ENCODE results near the gene RRAGB. TPM values are rescaled to one million over a fixed set of nuclear protein-coding genes. Genes with fewer than 3 reads are reported as not detected.
"Not testable (repeated sequence)": the region's sequence is repeated elsewhere in the genome, so short reads cannot be mapped to it uniquely, and the experiment has no call there.

RRAGB gene
- total RNA-seq, 2 experiments from 2014 or later = 6.1 to 7.7 TPM

DNA sequence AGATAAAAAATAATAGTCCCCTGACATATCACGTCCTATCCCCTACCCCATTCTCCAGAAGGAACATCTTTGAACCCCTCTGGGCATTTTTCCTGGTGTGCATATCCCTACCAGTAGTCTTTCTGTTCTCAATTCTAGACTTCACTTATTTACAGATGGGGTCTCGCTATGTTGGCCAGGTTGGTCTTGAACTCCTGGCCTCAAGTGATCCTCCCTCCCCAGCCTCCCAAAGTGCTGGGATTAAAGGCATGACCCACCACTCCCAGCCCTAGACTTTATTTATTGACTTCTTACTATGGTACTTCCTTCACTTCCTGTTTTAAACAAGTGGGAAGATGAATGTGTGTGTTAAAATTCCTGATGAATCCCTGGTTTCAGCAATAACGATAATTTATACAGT, 612 bp upstream of the RRAGB start:
- no peak for ATAC-seq
- Mint-ChIP-seq H3K9me3 (ENCODE audit: low read depth) (no peaks in the 10 kb centered on the region), H3K27me3 (no peaks in the 10 kb centered on the region), H3K4me1 (peaks cover 17% of the 10 kb centered on the region), H3K4me3 (peak overlapping the region; percentile 81), H3K27ac (peak overlapping the region; percentile 86), H3K36me3 (peaks cover 4% of the 10 kb centered on the region)
- CTCF ChIA-PET = interaction anchor here (1.4 to 2.2 kb wide), 3 partner anchors 10 to 229 kb away, joined by 5 to 17 read pairs (median 7); no protein-coding TSS in a partner anchor
- DNase-seq = no peak

DNA sequence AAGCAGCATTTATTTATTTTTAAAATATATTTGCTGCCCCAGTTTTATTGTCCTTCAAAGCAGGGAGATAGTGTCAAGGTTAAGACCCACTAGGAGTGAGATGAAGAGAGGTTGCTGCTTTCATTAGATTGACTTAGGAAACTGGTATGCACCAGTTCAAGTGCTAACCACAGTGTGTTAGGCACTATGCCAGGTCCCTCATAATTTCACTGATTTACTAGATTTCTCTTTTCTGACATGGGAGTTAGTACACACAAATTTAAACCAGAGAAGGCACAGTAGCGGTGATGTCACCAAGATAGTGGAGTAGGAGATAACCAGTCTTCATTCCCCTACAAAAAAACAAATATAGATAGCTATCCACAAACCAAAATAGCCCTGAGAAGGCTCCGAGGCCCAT, 14.3 kb downstream of the RRAGB start:
- Mint-ChIP-seq H3K36me3 (peaks cover 52% of the 10 kb centered on the region), H3K9me3 (ENCODE audit: low read depth) (peaks cover 2% of the 10 kb centered on the region)
- no peak for ATAC-seq

DNA sequence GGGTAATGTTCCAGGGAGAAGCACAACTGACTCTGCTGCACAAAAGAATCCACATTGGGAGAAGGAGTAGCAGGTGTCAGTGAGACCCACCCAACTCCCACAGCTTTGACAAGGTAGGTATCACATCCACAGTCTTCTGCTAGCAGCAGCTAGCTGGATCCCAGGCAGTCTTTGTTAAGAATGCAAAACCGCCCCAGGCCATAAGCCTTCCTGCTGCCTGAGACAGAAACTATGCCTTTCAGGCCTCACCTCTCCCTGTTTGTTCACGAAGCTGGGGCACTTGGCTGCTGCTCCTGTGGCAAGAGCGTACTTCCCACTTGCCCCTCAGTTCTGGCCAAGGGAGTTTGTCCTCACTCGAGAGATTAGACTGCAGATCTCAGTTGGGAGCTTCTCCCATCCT, 21.4 kb downstream of the RRAGB start:
- no peaks in the 10 kb centered on the region for H3K27me3 Mint-ChIP-seq
- H3K4me1 Mint-ChIP-seq = no peaks in the 10 kb centered on the region
- no peak overlapping the region for H3K4me3 Mint-ChIP-seq
- no peak for ATAC-seq
- peaks cover 48% of the 10 kb centered on the region for H3K36me3 Mint-ChIP-seq
- H3K27ac Mint-ChIP-seq = no peak overlapping the region
- no peak for DNase-seq
- H3K9me3 Mint-ChIP-seq (ENCODE audit: low read depth) = peaks cover 2% of the 10 kb centered on the region
- CTCF ChIA-PET = no interaction called here

More for the DNA sequence above, 14.3 kb downstream of the RRAGB start:
- Mint-ChIP-seq H3K27ac (no peak overlapping the region), H3K4me1 (no peaks in the 10 kb centered on the region), H3K27me3 (no peaks in the 10 kb centered on the region), H3K4me3 (no peak overlapping the region)
- DNase-seq = no peak
- CTCF ChIA-PET = no interaction called here

DNA sequence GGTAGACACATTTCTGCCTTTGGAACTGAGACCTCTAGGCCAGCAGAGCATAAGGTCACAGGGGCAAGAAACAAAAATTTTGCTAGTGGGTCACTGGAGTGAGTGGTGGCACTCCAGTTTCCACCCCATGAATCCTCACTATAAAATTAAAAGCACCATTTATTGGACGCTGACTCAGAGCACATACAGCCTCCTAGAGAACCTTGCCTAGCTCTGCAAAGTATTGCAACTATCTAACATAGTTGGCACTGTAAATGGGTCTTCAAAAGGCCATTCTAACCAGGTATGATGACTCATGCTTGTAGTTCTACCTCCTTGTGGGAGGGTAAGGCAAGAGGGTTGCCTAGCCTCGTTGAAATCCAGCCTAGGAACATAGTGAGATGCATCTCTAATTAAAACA, 25.1 kb downstream of the RRAGB start:
- Mint-ChIP-seq H3K9me3 (ENCODE audit: low read depth) (no peaks in the 10 kb centered on the region), H3K27me3 (no peaks in the 10 kb centered on the region), H3K4me1 (no peaks in the 10 kb centered on the region), H3K4me3 (no peak overlapping the region), H3K27ac (no peak overlapping the region), H3K36me3 (peaks cover 33% of the 10 kb centered on the region)
- ATAC-seq = no peak
- CTCF ChIA-PET = no interaction called here
- no peak for DNase-seq

DNA sequence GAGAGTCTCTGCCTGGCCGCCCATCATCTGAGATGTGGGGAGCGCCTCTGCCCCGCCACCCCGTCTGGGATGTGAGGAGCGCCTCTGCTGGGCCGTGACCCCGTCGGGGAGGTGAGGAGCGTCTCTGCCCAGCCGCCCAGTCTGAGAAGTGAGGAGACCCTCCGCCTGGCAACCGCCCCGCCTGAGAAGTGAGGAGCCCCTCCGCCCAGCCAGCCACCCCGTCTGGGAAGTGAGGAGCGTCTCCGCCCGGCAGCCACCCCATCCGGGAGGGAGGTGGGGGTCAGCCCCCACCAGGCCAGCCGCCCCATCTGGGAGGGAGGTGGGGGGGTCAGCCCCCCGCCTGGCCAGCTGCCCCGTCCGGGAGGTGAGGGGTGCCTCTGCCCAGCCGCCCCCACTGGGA, 30.9 kb downstream of the RRAGB start:
- H3K4me3 Mint-ChIP-seq; H3K9me3 Mint-ChIP-seq (ENCODE audit: low read depth); ATAC-seq; CTCF ChIA-PET; H3K27me3 Mint-ChIP-seq; H3K4me1 Mint-ChIP-seq; H3K27ac Mint-ChIP-seq; DNase-seq: not testable (repeated sequence)
- H3K36me3 Mint-ChIP-seq = peaks cover 14% of the 10 kb centered on the region

DNA sequence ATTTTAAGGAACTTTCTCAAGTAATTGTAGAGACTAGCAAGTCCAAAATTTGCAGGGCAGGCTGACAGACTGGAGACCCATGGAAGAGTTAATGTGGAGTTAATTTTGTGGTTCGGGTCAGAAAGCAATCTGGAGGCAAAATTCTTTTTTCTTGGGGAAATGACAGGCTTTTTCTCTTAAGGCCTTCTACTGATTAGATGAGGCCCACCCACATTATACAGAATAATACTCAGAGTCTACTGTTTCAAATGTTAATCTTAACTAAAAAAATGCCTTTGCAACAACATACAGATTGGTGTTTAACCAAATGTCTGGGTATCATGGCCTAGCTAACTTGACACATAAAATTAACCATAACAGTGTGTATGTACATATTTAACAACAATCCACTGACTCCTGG, 32.7 kb downstream of the RRAGB start:
- no peaks in the 10 kb centered on the region for H3K4me1 Mint-ChIP-seq
- CTCF ChIA-PET = no interaction called here
- H3K9me3 Mint-ChIP-seq (ENCODE audit: low read depth) = no peaks in the 10 kb centered on the region
- no peaks in the 10 kb centered on the region for H3K27me3 Mint-ChIP-seq
- H3K4me3 Mint-ChIP-seq = no peak overlapping the region
- H3K27ac Mint-ChIP-seq = no peak overlapping the region
- DNase-seq (no peak), ATAC-seq (no peak)
- peaks cover 8% of the 10 kb centered on the region for H3K36me3 Mint-ChIP-seq

DNA sequence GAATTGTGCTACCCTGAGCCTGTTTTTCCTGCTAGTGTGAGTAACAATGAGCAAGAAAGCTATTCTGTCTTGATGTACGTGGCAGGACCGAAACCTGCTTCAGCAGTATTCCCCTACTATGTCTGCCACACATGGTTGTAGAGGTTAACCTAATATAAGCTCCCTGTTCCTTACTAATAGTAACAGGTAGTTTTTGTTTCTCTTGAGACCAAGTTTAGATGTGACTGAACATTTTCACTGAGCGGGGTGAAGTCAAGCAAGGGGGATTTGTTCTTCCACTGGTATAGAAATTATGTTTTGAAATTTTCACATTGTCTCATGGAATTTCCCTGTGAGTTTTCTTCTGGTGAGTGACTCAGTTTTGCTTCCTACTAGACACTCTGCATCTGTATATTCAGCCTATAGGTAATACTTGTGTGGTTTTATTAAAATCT, 37.3 kb downstream of the RRAGB start:
- no peak for ATAC-seq
- H3K27ac Mint-ChIP-seq = no peak overlapping the region
- no peak for DNase-seq
- no peaks in the 10 kb centered on the region for H3K27me3 Mint-ChIP-seq
- H3K9me3 Mint-ChIP-seq (ENCODE audit: low read depth) = no peaks in the 10 kb centered on the region
- no peak overlapping the region for H3K4me3 Mint-ChIP-seq
- CTCF ChIA-PET = no interaction called here
- no peaks in the 10 kb centered on the region for H3K4me1 Mint-ChIP-seq
- H3K36me3 Mint-ChIP-seq = peaks cover 15% of the 10 kb centered on the region

DNA sequence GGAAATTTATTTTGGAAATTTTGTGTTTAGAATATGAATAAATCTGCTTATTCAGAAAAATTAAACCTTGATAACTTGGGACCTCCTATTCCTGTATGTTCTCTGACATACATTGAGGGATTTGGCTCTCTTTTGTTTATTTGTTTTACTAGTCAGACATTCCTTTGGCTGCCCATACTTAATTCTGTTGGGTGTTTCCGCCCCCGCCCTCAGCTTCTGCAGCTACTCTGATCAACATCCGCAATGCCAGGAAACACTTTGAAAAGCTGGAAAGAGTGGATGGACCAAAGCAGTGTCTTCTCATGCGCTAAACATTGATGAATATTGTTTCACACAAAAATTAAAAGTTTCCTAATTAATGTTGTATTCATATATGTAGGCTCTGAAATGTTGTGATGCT, 40.5 kb downstream of the RRAGB start:
- CTCF ChIA-PET = interaction anchor here (1.6 kb wide), 1 partner anchor 14 kb away, joined by 5 read pairs; no protein-coding TSS in a partner anchor
- Mint-ChIP-seq H3K36me3 (peaks cover 20% of the 10 kb centered on the region), H3K4me1 (no peaks in the 10 kb centered on the region), H3K27ac (no peak overlapping the region), H3K4me3 (no peak overlapping the region), H3K27me3 (no peaks in the 10 kb centered on the region), H3K9me3 (ENCODE audit: low read depth) (no peaks in the 10 kb centered on the region)
- ATAC-seq = no peak
- no peak for DNase-seq

DNA sequence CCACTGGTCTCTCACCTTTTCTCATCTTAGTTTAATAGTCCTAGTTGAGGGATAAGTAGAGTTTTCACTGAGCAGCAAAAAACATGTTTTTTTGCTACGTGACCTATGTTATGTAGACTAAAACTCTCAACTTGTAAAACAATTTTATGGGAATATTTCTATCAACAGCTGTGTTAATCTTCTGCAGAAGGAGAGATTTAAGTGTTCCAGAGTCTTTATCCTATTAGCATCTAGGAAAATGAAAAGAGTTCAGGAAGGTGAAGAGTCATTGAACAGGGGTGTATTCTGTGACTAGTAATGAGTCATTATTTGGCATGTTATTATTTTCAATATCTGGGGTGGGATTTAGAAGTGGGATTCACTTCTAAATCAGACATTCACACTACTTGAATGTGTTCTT, 41.9 kb downstream of the RRAGB start:
- DNase-seq (no peak), ATAC-seq (no peak)
- Mint-ChIP-seq H3K27ac (no peak overlapping the region), H3K4me3 (no peak overlapping the region), H3K9me3 (ENCODE audit: low read depth) (no peaks in the 10 kb centered on the region), H3K36me3 (peaks cover 25% of the 10 kb centered on the region), H3K27me3 (no peaks in the 10 kb centered on the region), H3K4me1 (no peaks in the 10 kb centered on the region)
- CTCF ChIA-PET = no interaction called here

DNA sequence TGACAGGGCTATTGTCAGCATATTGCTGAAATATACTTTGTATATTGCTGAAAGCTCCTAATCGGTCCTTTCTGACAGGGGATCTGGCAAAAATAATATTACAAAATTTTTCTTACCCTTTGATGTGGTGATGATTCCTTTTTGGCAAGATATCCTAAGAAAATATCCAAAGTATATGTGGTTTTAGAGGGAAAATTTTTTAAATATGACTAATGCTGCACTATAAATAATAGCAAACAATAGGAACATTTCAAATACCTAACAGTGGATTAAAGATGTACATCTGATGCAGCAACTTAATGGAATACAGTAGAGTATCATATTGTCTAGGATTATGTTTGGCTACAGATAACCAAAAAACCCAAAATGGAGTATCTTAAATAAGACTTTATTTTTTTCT, 49.6 kb downstream of the RRAGB start:
- DNase-seq = no peak
- CTCF ChIA-PET = no interaction called here
- Mint-ChIP-seq H3K27ac (no peak overlapping the region), H3K27me3 (no peaks in the 10 kb centered on the region), H3K9me3 (ENCODE audit: low read depth) (no peaks in the 10 kb centered on the region), H3K36me3 (peaks cover 9% of the 10 kb centered on the region), H3K4me3 (no peak overlapping the region), H3K4me1 (no peaks in the 10 kb centered on the region)
- ATAC-seq = no peak

DNA sequence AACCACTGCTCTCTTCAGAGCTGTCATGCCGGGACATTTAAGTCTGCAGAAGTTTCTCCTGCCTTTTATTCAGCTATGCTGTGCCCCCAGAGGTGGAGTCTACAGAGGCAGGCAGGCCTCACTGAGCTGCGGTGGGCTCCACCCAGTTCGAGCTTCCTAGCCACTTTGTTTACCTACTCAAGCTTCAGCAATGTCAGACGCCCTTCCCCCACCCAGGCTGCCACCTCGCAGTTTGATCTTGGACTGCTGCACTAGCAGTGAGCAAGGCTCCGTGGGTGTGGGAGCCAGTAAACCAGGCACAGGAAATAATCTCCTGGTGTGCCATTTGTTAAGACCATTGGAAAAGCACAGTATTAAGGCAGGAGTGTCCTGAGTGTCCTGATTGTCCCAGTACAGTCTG, 56.9 kb downstream of the RRAGB start:
- H3K27ac Mint-ChIP-seq; H3K4me1 Mint-ChIP-seq; DNase-seq; H3K9me3 Mint-ChIP-seq (ENCODE audit: low read depth); CTCF ChIA-PET; ATAC-seq; H3K36me3 Mint-ChIP-seq; H3K4me3 Mint-ChIP-seq; H3K27me3 Mint-ChIP-seq: not testable (repeated sequence)

DNA sequence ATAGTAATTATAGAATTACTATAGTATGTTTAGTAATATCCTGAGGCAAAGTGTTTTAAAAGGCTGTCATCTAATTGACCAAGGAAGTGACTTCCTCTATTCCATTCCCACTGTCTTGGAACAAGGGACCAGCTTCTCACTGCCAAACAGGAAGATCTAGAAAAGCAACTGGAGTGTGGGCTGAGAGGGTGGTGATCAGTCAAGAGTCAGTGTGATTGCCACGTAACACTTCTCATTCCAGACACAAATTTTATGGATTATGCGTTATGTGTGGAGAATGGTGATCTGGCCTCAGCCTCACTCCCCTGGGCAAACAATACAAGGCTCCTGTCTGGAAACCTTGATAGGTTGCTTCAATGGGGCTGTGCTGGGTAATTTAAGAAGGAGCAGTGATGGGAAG, 60.0 kb downstream of the RRAGB start:
- H3K9me3 Mint-ChIP-seq (ENCODE audit: low read depth) = no peaks in the 10 kb centered on the region
- H3K36me3 Mint-ChIP-seq = peaks cover 8% of the 10 kb centered on the region
- H3K27ac Mint-ChIP-seq = no peak overlapping the region
- CTCF ChIA-PET = no interaction called here
- ATAC-seq (no peak), DNase-seq (no peak)
- H3K27me3 Mint-ChIP-seq = no peaks in the 10 kb centered on the region
- no peak overlapping the region for H3K4me3 Mint-ChIP-seq
- no peaks in the 10 kb centered on the region for H3K4me1 Mint-ChIP-seq

DNA sequence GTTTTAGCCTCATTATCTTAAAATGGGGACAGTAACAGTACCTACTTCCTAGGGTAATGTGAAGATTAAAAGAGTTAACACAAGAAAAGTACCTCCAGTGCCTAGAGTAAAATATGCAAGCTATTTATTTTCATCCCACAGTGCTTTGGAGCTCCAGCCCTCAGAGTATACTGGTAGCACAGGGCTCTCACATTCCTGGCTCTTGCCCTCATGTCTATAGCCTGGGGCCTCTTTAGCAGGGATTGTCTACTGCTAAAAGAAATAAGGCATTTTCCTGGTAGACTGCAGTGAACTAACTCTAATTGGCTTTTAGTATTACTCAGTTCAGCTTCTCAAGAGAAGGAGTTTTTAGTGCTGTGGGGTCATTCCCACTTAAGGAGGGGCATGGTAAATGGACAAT, 60.8 kb downstream of the RRAGB start:
- no peaks in the 10 kb centered on the region for H3K9me3 Mint-ChIP-seq (ENCODE audit: low read depth)
- ATAC-seq (no peak), DNase-seq (no peak)
- H3K27ac Mint-ChIP-seq = no peak overlapping the region
- H3K4me3 Mint-ChIP-seq = no peak overlapping the region
- no peaks in the 10 kb centered on the region for H3K4me1 Mint-ChIP-seq
- peaks cover 6% of the 10 kb centered on the region for H3K36me3 Mint-ChIP-seq
- CTCF ChIA-PET = no interaction called here
- no peaks in the 10 kb centered on the region for H3K27me3 Mint-ChIP-seq

DNA sequence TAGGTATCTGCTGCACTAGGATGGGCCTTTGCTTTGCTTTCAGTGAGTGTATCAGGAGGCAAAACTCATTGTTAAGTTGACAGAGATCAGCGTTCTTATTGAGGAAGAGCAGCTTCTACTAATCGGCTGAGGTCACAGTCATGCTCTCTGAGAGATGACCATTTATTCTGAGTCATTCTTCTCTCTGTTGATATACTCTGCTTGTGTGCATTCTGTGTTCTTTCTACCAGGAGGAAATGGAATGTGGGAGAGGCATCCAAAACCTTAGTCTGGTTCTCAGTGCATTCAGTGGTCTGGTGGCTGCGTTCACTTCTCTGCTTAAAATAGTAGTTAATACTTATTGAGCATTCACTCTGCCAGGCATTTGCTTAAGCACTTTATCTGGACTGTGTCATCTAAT, 66.2 kb downstream of the RRAGB start:
- H3K27ac Mint-ChIP-seq = no peak overlapping the region
- no peak overlapping the region for H3K4me3 Mint-ChIP-seq
- no peaks in the 10 kb centered on the region for H3K4me1 Mint-ChIP-seq
- H3K9me3 Mint-ChIP-seq (ENCODE audit: low read depth) = peaks cover 2% of the 10 kb centered on the region
- no peak for DNase-seq
- ATAC-seq = no peak
- no peaks in the 10 kb centered on the region for H3K36me3 Mint-ChIP-seq
- H3K27me3 Mint-ChIP-seq = no peaks in the 10 kb centered on the region
- CTCF ChIA-PET = no interaction called here

DNA sequence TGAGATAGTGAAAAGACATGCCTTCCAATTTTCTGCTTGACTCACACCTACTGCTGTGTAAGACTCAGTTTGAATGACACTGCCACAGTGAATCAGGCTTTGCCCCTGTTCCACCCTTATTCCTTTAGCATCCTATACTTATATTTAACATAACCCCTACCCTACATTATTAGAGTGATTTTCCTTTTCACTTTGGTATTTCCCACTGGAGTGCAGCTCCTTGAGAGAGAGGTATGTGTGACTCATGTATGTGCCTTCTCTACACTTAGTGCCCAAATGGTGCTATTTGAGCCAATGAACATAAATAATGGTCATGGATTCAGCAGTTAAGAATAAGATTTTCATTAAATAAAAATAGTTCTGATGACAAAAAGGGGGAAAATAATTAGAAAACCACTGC, 69.5 kb downstream of the RRAGB start:
- no peaks in the 10 kb centered on the region for H3K27me3 Mint-ChIP-seq
- ATAC-seq = no peak
- H3K4me3 Mint-ChIP-seq = no peak overlapping the region
- peaks cover 2% of the 10 kb centered on the region for H3K9me3 Mint-ChIP-seq (ENCODE audit: low read depth)
- DNase-seq = no peak
- H3K36me3 Mint-ChIP-seq = no peaks in the 10 kb centered on the region
- H3K27ac Mint-ChIP-seq = no peak overlapping the region
- CTCF ChIA-PET = no interaction called here
- no peaks in the 10 kb centered on the region for H3K4me1 Mint-ChIP-seq
